Small intestine (tissue), 7 donors: Measurements from ENCODE around the gene MYF6. TPM values are rescaled to one million over a fixed set of nuclear protein-coding genes. Genes with fewer than 3 reads are reported as not detected.

Source experiments
- DNase-seq, 2 donors: peaks; one replicate each; pipeline versions ENCODE4 v3.0.0 to v3.0.0-alpha.2; 2013
- FAIRE-seq: peaks from 2 replicates; lab custom pipeline; 2012; peaks lifted over from hg19 to GRCh38; lab: Jason Lieb, UNC
- H3K27ac ChIP-seq, 3 donors: one replicate each; pipeline ENCODE4 v1.5.1; 2013; ENCODE audit warnings: low read length in 2 of 3, mild to moderate bottlenecking in 2 of 3, control low read depth in 1 of 3, inconsistent platforms in 1 of 3, low read depth in 1 of 3, moderate library complexity in 1 of 3
- H3K27me3 ChIP-seq, 3 donors: one replicate each; pipeline ENCODE4 v1.6.1; 2013; ENCODE audit warnings: low read length in 3 of 3, inconsistent platforms in 1 of 3; ENCODE audit not compliant: control insufficient read depth in 3 of 3, insufficient read depth in 3 of 3
- H3K36me3 ChIP-seq, 3 donors: one replicate each; pipeline ENCODE4 v1.6.1; 2013; ENCODE audit warnings: low read length in 3 of 3, inconsistent platforms in 1 of 3, low read depth in 1 of 3, mild to moderate bottlenecking in 1 of 3, moderate library complexity in 1 of 3; ENCODE audit not compliant: control insufficient read depth in 3 of 3, insufficient read depth in 2 of 3
- H3K4me1 ChIP-seq, 3 donors: one replicate each; pipeline ENCODE4 v1.6.1; 2013; ENCODE audit warnings: low read length in 2 of 3, inconsistent platforms in 1 of 3, low read depth in 1 of 3, mild to moderate bottlenecking in 1 of 3, moderate library complexity in 1 of 3; ENCODE audit not compliant: control insufficient read depth in 3 of 3, insufficient read depth in 2 of 3
- H3K4me3 ChIP-seq, 3 donors: one replicate each; pipeline ENCODE4 v1.5.1; 2013; ENCODE audit warnings: low read length in 3 of 3, control low read depth in 1 of 3, inconsistent platforms in 1 of 3, low read depth in 1 of 3, mild to moderate bottlenecking in 1 of 3, moderate library complexity in 1 of 3
- H3K9me3 ChIP-seq, 2 donors: one replicate each; pipeline ENCODE4 v1.6.1; 2013; ENCODE audit warnings: low read depth in 1 of 2, low read length in 1 of 2; ENCODE audit not compliant: control insufficient read depth in 2 of 2, insufficient read depth in 1 of 2
- WGBS, 3 donors: extraction: QIAGEN DNeasy Blood & Tissue Kit; methylation state at CpG; one replicate each; pipeline ENCODE4 v1.1.7; 2013; 5-methylcytosine and 5-hydroxymethylcytosine counted together
- polyA plus RNA-seq, 4 donors: library from polyadenylated mRNA; stranded (reverse) in 3 of 4; unstranded in 1 of 4; fragments of 200-250 nt in 3 of 4; fragments of 120-200 nt in 1 of 4; gene quantifications; one replicate each; pipeline versions ENCODE4 v1.2.1 to v1.2.3, GENCODE V29; 2013
- donor health status: healthy with polysubstance abuse.
- donor health status: control.
- donor health status: control.
- donor health status: Bipolar disorder and iron deficiency.
- donor health status: healthy.

Gene MYF6
- polyA plus RNA-seq, 4 donors = 0.31 to 0.54 TPM; not detected in 2

DNA sequence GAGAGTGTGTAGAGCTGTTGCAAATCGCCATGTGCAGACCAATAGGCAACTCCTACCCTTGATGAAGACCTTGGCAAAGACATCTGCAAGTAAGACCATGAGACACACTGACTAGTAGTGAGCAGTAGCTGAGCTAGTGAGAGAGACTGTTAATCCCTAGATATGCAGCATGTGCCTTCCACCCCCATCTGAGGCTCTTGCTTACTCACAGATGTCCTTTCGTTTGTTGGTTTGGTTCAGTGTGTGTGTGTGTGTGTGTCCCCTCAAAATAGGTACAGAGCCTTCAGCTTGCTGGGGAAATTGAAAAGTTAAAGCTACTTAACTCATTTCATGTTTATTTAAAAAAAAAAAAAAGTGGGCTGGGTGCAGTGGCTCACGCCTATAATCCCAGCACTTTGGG, 46.8 kb downstream of the MYF6 start:
- Histone ChIP-seq H3K36me3 (no peaks in the 10 kb centered on the region), H3K27ac (no peak overlapping the region), H3K4me1 (no peaks in the 10 kb centered on the region), H3K27me3 (no peaks in the 10 kb centered on the region), H3K4me3 (no peak overlapping the region), H3K9me3 (no peaks in the 10 kb centered on the region)
- 69 to 82% (median 76%) methylated on average over 3 of the region's 3 CpGs for WGBS, 3 donors
- FAIRE-seq (no peak), DNase-seq (no peak)

DNA sequence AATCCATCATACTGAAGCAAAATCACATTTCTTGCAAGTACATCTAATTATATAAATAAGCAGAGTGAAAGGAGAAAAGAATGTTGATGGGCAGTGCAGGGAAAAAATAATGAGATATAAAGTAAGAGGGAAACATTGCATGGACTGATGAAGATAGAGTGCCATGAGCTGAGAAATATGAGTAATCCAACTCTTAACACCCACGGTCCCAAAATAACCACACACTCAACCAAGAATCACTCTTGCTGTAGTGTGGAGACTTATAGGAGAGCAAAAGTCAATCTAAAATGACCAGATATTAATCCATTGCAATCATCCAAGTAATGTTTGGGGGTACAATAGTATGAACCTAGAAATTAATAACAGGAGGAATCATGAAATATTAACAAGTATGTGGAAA, 49.4 kb downstream of the MYF6 start:
- H3K4me3 ChIP-seq = no peak overlapping the region
- H3K4me1 ChIP-seq = no peaks in the 10 kb centered on the region
- DNase-seq (no peak), FAIRE-seq (no peak)
- no peaks in the 10 kb centered on the region for H3K36me3 ChIP-seq
- H3K9me3 ChIP-seq = no peaks in the 10 kb centered on the region
- 79 to 92% (median 88%) methylated on average over 1 of the region's 1 CpG for WGBS, 3 donors
- no peaks in the 10 kb centered on the region for H3K27me3 ChIP-seq
- H3K27ac ChIP-seq = no peak overlapping the region

Other genes with a start within 250 kb of the MYF6 start
- under 1 TPM in 1 of 4 donors, not detected in 3; 0.10 TPM for gene MYF5, start 9.3 kb downstream of the MYF6 start, polyA plus RNA-seq
- gene LIN7A, start 230.3 kb downstream of the MYF6 start, polyA plus RNA-seq = 1 to 10 TPM in 1 of 4 donors, under 1 TPM in 3; 0.27 to 9.0 (median 0.62) TPM